HG03342 (cell line): ENCODE measurements around the gene STK36.

Source experiments
- ATAC-seq: cut with Tn5 transposase; IDR thresholded peaks from one replicate; pipeline ENCODE4 v1.9.1; 2021; ENCODE audit warnings: mild to moderate bottlenecking, moderate library complexity; ENCODE audit not compliant: unreplicated experiment

The STK36 gene

GRCh38 chr2:218720048-218721041 is 48.5 kb downstream of the STK36 start:
- no peak for ATAC-seq

- ATAC-seq: no peak
Measured at GRCh38 chr2:218721488-218721887, 49.6 kb downstream of the STK36 start.

DNA sequence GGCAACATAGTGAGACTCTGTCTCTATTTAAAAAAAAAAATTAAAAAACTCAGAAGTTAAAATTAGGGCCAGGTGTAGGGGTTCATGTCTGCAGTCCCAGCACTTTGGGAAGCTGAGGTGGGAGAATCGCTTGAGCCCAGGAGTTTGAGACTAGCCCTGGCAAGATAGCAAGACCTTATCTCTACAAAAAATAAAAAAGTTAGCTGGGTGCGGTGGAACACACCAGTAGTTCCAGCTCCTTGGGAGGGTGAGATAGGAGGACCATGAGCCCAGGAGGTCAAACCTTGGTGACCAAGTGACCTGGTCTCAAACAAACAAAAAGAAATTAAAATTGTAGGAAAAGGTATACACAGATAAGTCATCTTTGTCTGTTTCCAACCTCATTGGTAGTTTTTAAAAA is 50.0 kb downstream of the STK36 start:
- ATAC-seq: no peak

- ATAC-seq: no peak
Measured at GRCh38 chr2:218722419-218722818, 50.5 kb downstream of the STK36 start.

- no peak for ATAC-seq
Measured at GRCh38 chr2:218722876-218723785, 51.2 kb downstream of the STK36 start.

- no peak for ATAC-seq
Measured at GRCh38 chr2:218726004-218726574, 54.2 kb downstream of the STK36 start.

GRCh38 chr2:218727502-218728165 is 55.7 kb downstream of the STK36 start:
- ATAC-seq: no peak

- no peak for ATAC-seq
Measured at GRCh38 chr2:218729640-218730039, 57.8 kb downstream of the STK36 start.

DNA sequence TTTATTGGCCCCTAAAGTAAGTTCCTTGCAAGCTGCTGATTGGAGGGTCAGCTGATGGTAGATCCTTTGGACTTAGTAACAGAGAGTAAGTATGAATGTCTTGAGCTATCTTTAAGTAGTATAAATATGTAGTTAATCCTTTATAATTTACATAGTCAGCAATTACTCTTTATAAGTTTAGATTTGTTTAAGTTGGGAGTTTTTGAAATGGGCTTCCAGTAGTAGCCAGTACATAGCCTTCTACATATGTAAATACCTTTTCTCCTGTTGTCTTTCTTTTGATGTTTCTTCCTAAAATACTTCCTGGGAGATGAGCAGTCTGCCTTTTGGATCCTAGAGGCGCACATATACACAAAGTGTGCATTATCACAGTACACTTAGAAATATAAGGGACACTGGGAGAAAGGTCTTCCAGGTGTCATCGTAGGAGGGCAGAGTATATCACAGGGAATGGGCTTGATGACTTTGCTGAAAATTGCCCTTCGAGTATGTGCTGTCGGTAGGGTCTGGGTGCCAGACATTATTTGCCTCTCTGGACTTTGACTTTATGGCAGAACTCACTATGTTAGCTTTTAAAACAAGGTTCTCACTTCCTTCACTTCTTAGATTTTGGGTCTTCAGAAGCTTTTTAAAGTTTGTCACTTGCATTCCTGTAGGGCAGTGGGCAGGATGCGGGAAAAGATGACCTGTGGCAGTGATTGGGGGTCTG is 60.3 kb downstream of the STK36 start:
- ATAC-seq: no peak

GRCh38 chr2:218732761-218733158 is 60.9 kb downstream of the STK36 start:
- ATAC-seq: no peak

- ATAC-seq: peak; percentile 67
Measured at GRCh38 chr2:218733171-218734021, 61.5 kb downstream of the STK36 start.

- ATAC-seq: no peak
Measured at GRCh38 chr2:218734190-218734975, 62.5 kb downstream of the STK36 start.

GRCh38 chr2:218736531-218736930 is 64.6 kb downstream of the STK36 start:
- ATAC-seq: no peak

DNA sequence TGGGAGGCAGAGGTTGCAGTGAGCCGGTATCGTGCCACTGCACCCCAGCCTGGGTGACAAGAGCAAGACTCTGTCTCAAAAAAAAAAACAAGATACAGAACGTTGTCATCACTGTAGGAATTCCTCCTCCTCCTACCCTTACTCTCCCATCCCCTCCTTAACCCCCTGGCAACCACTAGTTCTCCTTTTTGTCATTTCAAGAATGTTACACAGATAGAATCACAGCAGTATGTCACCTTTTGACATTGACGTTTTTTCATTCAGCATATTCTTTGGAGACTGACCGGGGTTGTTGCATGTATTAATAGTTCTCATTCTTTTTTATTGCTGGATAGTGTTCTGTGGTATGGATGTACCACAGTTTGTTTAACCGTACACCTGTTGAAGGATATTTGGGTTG is 71.2 kb downstream of the STK36 start:
- ATAC-seq: no peak

DNA sequence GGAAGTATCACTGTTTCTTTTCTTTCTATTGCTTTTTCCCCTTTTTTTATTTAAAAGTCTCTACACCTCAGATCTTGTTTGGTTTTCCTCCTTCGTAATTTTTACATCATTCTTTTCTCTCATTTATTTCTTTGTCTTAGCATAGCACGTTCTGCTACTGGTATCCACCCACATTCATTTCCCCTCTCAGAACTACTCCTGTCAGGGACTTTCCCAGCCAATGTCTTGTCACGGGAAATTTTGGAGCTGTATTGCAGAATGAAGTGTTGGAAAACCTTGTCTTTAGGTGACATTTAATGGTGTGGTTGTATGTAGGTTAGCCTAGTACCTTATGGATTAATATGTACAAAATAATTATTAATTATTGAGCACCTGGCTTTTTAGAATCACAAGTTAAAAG is 72.7 kb downstream of the STK36 start:
- ATAC-seq: no peak

DNA sequence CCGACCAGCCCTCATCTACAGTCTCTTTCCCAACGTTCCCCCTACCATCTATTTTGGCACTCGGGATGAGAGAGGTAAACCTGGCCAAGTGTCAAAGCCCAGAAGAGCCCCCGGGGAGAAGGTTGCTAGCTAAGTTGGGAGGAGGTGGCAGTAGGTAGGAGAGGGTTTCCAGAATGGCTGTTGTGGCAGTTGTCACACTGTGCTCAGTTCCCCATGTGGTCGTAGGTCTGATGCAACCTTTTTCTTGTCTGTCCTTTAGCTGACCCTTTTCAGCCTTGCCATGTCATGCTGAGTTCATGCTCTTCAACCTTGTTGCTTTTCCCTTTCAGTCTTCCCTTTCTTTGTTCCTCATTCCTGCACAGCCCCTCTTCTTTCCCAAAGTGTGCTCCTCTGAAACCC is 73.3 kb downstream of the STK36 start:
- no peak for ATAC-seq

GRCh38 chr2:218745559-218746469 is 73.9 kb downstream of the STK36 start:
- no peak for ATAC-seq

- no peak for ATAC-seq
Measured at GRCh38 chr2:218746470-218746795, 74.5 kb downstream of the STK36 start.
